GM21390 (cell line): Measurements from ENCODE around the gene NCKAP5.

Source experiments
- ATAC-seq: cut with Tn5 transposase; IDR thresholded peaks from one replicate; pipeline ENCODE4 v1.9.1; 2021; ENCODE audit not compliant: unreplicated experiment

NCKAP5 gene

GRCh38 chr2:132971310-132972061 lies 596.8 kb downstream of the NCKAP5 start:
- ATAC-seq: no peak

GRCh38 chr2:132969371-132969985 lies 598.8 kb downstream of the NCKAP5 start:
- no peak for ATAC-seq

GRCh38 chr2:132965460-132965859 lies 602.8 kb downstream of the NCKAP5 start:
- no peak for ATAC-seq

- no peak for ATAC-seq
Measured at GRCh38 chr2:132963161-132963560, 605.1 kb downstream of the NCKAP5 start.

GRCh38 chr2:132958887-132959286 lies 609.4 kb downstream of the NCKAP5 start:
- ATAC-seq: no peak

GRCh38 chr2:132955871-132956615 lies 612.2 kb downstream of the NCKAP5 start:
- no peak for ATAC-seq

GRCh38 chr2:132953771-132954170 lies 614.5 kb downstream of the NCKAP5 start:
- peak; percentile 75 for ATAC-seq

- no peak for ATAC-seq
Measured at GRCh38 chr2:132951008-132951714, 617.1 kb downstream of the NCKAP5 start.

- ATAC-seq: no peak
Measured at GRCh38 chr2:132949108-132949507, 619.2 kb downstream of the NCKAP5 start.

- ATAC-seq: no peak
Measured at GRCh38 chr2:132948211-132948610, 620.1 kb downstream of the NCKAP5 start.

- no peak for ATAC-seq
Measured at GRCh38 chr2:132943829-132944228, 624.4 kb downstream of the NCKAP5 start.

- ATAC-seq: no peak
Measured at GRCh38 chr2:132941296-132942020, 626.8 kb downstream of the NCKAP5 start.

- ATAC-seq: no peak
Measured at GRCh38 chr2:132937629-132938028, 630.6 kb downstream of the NCKAP5 start.

GRCh38 chr2:132936791-132937190 lies 631.5 kb downstream of the NCKAP5 start:
- peak; percentile 69 for ATAC-seq

- ATAC-seq: no peak
Measured at GRCh38 chr2:132936261-132936660, 632.0 kb downstream of the NCKAP5 start.

- ATAC-seq: no peak
Measured at GRCh38 chr2:132929786-132930185, 638.5 kb downstream of the NCKAP5 start.

- no peak for ATAC-seq
Measured at GRCh38 chr2:132923787-132924186, 644.5 kb downstream of the NCKAP5 start.

GRCh38 chr2:132915812-132916549 lies 652.3 kb downstream of the NCKAP5 start:
- ATAC-seq: no peak

GRCh38 chr2:132911726-132912724 lies 656.2 kb downstream of the NCKAP5 start:
- no peak for ATAC-seq
